IMR-90 (cell line): ENCODE measurements around the gene PPT2.
A peak's percentile ranks its signal among the peaks of the same experiment; 100 is the strongest.

Source experiments
- BHLHE40 ChIP-seq: fragments of 150-350 bp; IDR thresholded peaks from 2 replicates; pipeline ENCODE4 v1.6.1; 2016; ENCODE audit warnings: mild to moderate bottlenecking, low read depth, low read length
- CEBPB ChIP-seq: IDR thresholded peaks from 2 replicates; pipeline ENCODE4 v1.6.1; 2012; ENCODE audit warnings: low read depth, low read length, improper control_type of control experiment
- CTCF ChIP-seq: conservative IDR thresholded peaks from 2 replicates; pipeline ENCODE4 v1.5.1; 2012; ENCODE audit warnings: mild to moderate bottlenecking, low read depth, low read length, improper control_type of control experiment
- FOS ChIP-seq: fragments of 150-350 bp; IDR thresholded peaks from 2 replicates; pipeline ENCODE4 v1.6.1; 2016; ENCODE audit warnings: low read depth, low read length
- MXI1 ChIP-seq: IDR thresholded peaks from 2 replicates; pipeline ENCODE4 v1.6.1; 2012; ENCODE audit warnings: low read depth, mild to moderate bottlenecking, low read length, moderate library complexity, borderline replicate concordance
- NFE2L2 ChIP-seq: fragments of 150-350 bp; IDR thresholded peaks from 2 replicates; pipeline ENCODE4 v1.6.1; 2016; ENCODE audit warnings: low read depth, mild to moderate bottlenecking, low read length
- POLR2A ChIP-seq: IDR thresholded peaks from 2 replicates; pipeline ENCODE4 v1.6.1; 2012; ENCODE audit warnings: mild to moderate bottlenecking, low read depth, low read length
- RAD21 ChIP-seq: IDR thresholded peaks from 2 replicates; pipeline ENCODE4 v1.6.1; 2012; ENCODE audit warnings: low read length, improper control_type of control experiment
- RFX5 ChIP-seq: IDR thresholded peaks from 2 replicates; pipeline ENCODE4 v1.8.0; 2012; ENCODE audit warnings: low read depth, mild to moderate bottlenecking, low read length, moderate library complexity
- SMC3 ChIP-seq: fragments of 150-350 bp; IDR thresholded peaks from 2 replicates; pipeline ENCODE4 v1.6.1; 2016; ENCODE audit warnings: low read depth, mild to moderate bottlenecking, antibody characterized with exemption, low read length, moderate library complexity

- TF ChIP-seq CTCF (no peak), FOS (peak; percentile 43; the same call in 1 of the 2 replicates), CEBPB (no peak), NFE2L2 (no peak), POLR2A (no peak), RAD21 (no peak), RFX5 (no peak), SMC3 (peak; percentile 21; the same call in 1 of the 2 replicates), MXI1 (no peak), BHLHE40 (peak; percentile 47; the same call in 1 of the 2 replicates)
Observed at GRCh38 chr6:32114796-32115195, 39.1 kb upstream of the PPT2 start.
